B cell (primary cell): Measurements from ENCODE around the gene BRF1. TPM values are rescaled to one million over a fixed set of nuclear protein-coding genes. Genes with fewer than 3 reads are reported as not detected.

ENCODE experiments used
- ATAC-seq: fragments of 200-7000 bp; cut with Tn5 transposase; one replicate; pipeline ENCODE4 v1.10.0; 2021; ENCODE audit warnings: low read depth, mild to moderate bottlenecking, moderate number of reproducible peaks, moderate library complexity
- CTCF ChIA-PET: fragments of 350-600 bp; sonication (Branson Sonifier 250); formaldehyde crosslinking; loops from one replicate; lab custom pipeline; 2021; ENCODE audit warnings: antibody characterized with exemption, inconsistent platforms; lab: Charles Lee
- POLR2A ChIA-PET: fragments of 350-600 bp; sonication (Branson Sonifier 250); formaldehyde crosslinking; loops from one replicate; lab custom pipeline; 2021; ENCODE audit warnings: antibody characterized with exemption; lab: Charles Lee
- DNase-seq: peaks from one replicate; pipeline ENCODE4 v3.0.0; 2013
- H2AFZ ChIP-seq: 2 replicates; pipeline ENCODE4 v1.6.1; 2012; ENCODE audit warnings: mild to moderate bottlenecking, low read depth, low read length; ENCODE audit not compliant: insufficient read depth, poor library complexity, severe bottlenecking
- H3K27ac ChIP-seq, 2 donors: 1 replicate in 1 of 2; 2 replicates in 1 of 2; pipeline ENCODE4 v1.5.1; 2012 to 2013; ENCODE audit warnings: low read length in 2 of 2, mild to moderate bottlenecking in 2 of 2, moderate library complexity in 1 of 2
- H3K27me3 ChIP-seq, 4 experiments: fragments of 200-600 bp in 1 of 4; sonication (generic) in 1 of 4; replicated peaks in 1 of 4; 1 replicate in 2 of 4; 2 replicates in 2 of 4; pipeline versions ENCODE4 v1.6.1 to v1.7.0; 2013 to 2016; ENCODE audit warnings: low read length in 3 of 4, mild to moderate bottlenecking in 2 of 4, mixed read lengths in 1 of 4, moderate library complexity in 1 of 4; ENCODE audit not compliant: insufficient read depth in 4 of 4, control insufficient read depth in 3 of 4; ENCODE audit errors: control extremely low read depth in 1 of 4
- H3K36me3 ChIP-seq, 2 experiments: replicated peaks in 1 of 2; 1 replicate in 1 of 2; 2 replicates in 1 of 2; pipeline versions ENCODE4 v1.6.1 to v1.7.1; 2013; ENCODE audit warnings: low read length in 1 of 2; ENCODE audit not compliant: insufficient read depth in 2 of 2, control insufficient read depth in 1 of 2; ENCODE audit errors: control extremely low read depth in 1 of 2, extremely low read depth in 1 of 2
- H3K4me1 ChIP-seq, 2 donors: fragments of 200-600 bp in 1 of 2; sonication (generic) in 1 of 2; 1 replicate in 1 of 2; 2 replicates in 1 of 2; pipeline versions ENCODE4 v1.5.1 to v1.6.1; 2013 to 2017; ENCODE audit warnings: low read length in 2 of 2; ENCODE audit not compliant: control insufficient read depth in 2 of 2, insufficient read depth in 2 of 2
- H3K4me2 ChIP-seq: replicated peaks from 2 replicates; pipeline ENCODE3; 2012; ENCODE audit warnings: mild to moderate bottlenecking, low read depth, low read length; ENCODE audit not compliant: poor library complexity, severe bottlenecking
- H3K4me3 ChIP-seq, 5 experiments: fragments of 200-600 bp in 1 of 5; sonication (generic) in 1 of 5; 1 replicate in 3 of 5; 2 replicates in 2 of 5; pipeline versions ENCODE4 v1.5.1 to v1.7.0; 2011 to 2016; ENCODE audit warnings: low read length in 4 of 5, mild to moderate bottlenecking in 4 of 5, low read depth in 2 of 5, control low read depth in 1 of 5, moderate library complexity in 1 of 5; ENCODE audit not compliant: insufficient read depth in 1 of 5; ENCODE audit errors: control extremely low read depth in 1 of 5, extremely low read depth in 1 of 5
- H3K79me2 ChIP-seq: fragments of 200-600 bp; sonication (generic); one replicate; pipeline ENCODE4 v1.6.0; 2016; ENCODE audit warnings: low read length; ENCODE audit not compliant: control insufficient read depth, insufficient read depth
- H3K9ac ChIP-seq: fragments of 200-600 bp; sonication (generic); 2 replicates; pipeline ENCODE4 v1.6.1; 2017; ENCODE audit warnings: mild to moderate bottlenecking, low read length, moderate library complexity
- H3K9me3 ChIP-seq, 3 donors: one replicate each; pipeline versions ENCODE4 v1.6.1 to v1.7.1; 2013; ENCODE audit warnings: low read length in 2 of 3; ENCODE audit not compliant: control insufficient read depth in 2 of 3, insufficient read depth in 1 of 3; ENCODE audit errors: control extremely low read depth in 1 of 3
- H4K20me1 ChIP-seq: 2 replicates; pipeline ENCODE4 v1.6.0; 2012; ENCODE audit warnings: mild to moderate bottlenecking, low read length; ENCODE audit not compliant: insufficient read depth, control insufficient read depth, poor library complexity, severe bottlenecking
- H3K27ac Mint-ChIP-seq: one replicate; pipeline ENCODE4 v1.8.0; 2021; ENCODE audit warnings: mixed read lengths
- H3K27me3 Mint-ChIP-seq: one replicate; pipeline ENCODE4 v1.8.0; 2021; ENCODE audit warnings: mixed read lengths
- H3K4me1 Mint-ChIP-seq: one replicate; pipeline ENCODE4 v1.8.0; 2021; ENCODE audit warnings: mixed read lengths
- H3K4me3 Mint-ChIP-seq: one replicate; pipeline ENCODE4 v1.8.0; 2021; ENCODE audit warnings: mixed read lengths
- H3K9me3 Mint-ChIP-seq: one replicate; pipeline ENCODE4 v1.8.0; 2022; ENCODE audit warnings: mixed read lengths; ENCODE audit not compliant: insufficient read depth
- CTCF ChIP-seq: fragments of 200-600 bp; IDR thresholded peaks from one replicate; pipeline ENCODE4 v1.8.0; 2022; ENCODE audit warnings: antibody characterized with exemption, mild to moderate bottlenecking
- EZH2 ChIP-seq: IDR thresholded peaks from 2 replicates; pipeline ENCODE4 v1.6.1; 2012; ENCODE audit warnings: borderline replicate concordance, low read depth, mild to moderate bottlenecking, moderate library complexity, low read length; ENCODE audit not compliant: insufficient read depth, poor library complexity, severe bottlenecking
- WGBS: methylation state at CpG from one replicate; pipeline ENCODE4 v1.1.5; 2013; ENCODE audit warnings: missing lambda C conversion rate; ENCODE audit not compliant: insufficient coverage; 5-methylcytosine and 5-hydroxymethylcytosine counted together
- intact Hi-C: fragments of 100-400 bp; cut with micrococcal nuclease; formaldehyde crosslinking; loops from one replicate; pipeline ENCODE4 v1.10.0; 2022
- polyA plus RNA-seq: library from polyadenylated mRNA; depleted of rRNA; stranded (reverse); fragments of >200 nt; gene quantifications from 2 replicates; pipeline ENCODE4 v1.2.3, GENCODE V29; 2012
- total RNA-seq, 2 donors: library from RNA; stranded (reverse); fragments of 120-200 nt in 1 of 2; gene quantifications; 1 replicate in 1 of 2; 2 replicates in 1 of 2; pipeline versions ENCODE4 v1.2.3 to v1.2.4, GENCODE V29; 2013 to 2022

BRF1 gene
- total and polyA plus RNA-seq, 2 donors (not counting 1 experiment from before 2014, with no cell fraction given): 24.5 to 55.8 TPM

DNA sequence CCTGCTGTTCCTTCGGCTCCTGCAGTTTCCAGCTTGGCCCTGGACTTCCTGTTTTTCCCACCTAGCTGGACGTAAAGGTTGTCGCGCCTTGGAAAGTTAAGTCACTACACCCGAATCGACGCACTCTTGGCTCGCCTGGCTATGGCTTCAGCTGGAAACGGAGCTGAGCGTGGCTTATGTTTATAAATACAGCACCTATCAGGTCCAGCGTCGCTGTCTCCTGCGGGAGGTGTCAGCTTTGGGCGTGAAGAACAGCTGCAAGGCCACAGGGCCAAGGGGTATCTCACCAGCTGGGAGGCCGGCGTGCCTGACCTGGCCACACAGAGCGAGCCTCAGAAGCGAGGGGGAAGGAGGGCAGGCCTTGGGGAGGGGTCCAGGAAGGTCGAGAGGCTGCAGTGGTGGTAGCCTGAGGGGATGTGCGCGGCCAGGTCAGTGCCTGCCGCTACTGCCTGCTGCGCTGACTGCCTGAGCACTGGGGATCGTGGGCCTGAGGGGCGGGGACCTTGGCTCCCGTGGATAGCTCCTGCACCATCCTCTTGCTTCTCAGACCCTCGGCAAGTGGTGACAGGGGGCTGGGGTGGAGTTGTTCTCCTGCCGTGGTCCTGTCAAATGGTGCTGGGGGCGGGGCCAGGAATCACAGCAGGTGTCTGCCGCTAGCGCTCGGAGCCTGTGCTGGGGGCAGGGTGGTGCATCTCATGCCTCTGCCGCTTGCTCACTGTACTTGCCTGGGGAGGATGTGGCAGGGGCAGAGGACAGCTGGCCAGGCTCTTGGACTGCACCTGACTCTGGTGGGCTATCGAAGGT, 26.3 kb upstream of the BRF1 start:
- Mint-ChIP-seq H3K27ac (no peak overlapping the region), H3K4me1 (peaks cover 17% of the 10 kb centered on the region), H3K27me3 (no peaks in the 10 kb centered on the region), H3K4me3 (no peak overlapping the region), H3K9me3 (no peaks in the 10 kb centered on the region)
- Histone ChIP-seq H3K79me2 (peaks cover 88% of the 10 kb centered on the region), H4K20me1 (peaks cover 76% of the 10 kb centered on the region), H3K27me3 (no peaks in the 10 kb centered on the region), H3K4me3 (no peak overlapping the region), H3K9ac (no peak overlapping the region), H3K27ac (no peak overlapping the region), H3K36me3 (no peaks in the 10 kb centered on the region), H2AFZ (no peak overlapping the region), H3K9me3 (peaks cover 0 to 8% (median 3%) of the 10 kb centered on the region in 3 donors), H3K4me2 (no peak overlapping the region), H3K4me1 (peaks cover 4 to 10% of the 10 kb centered on the region in 2 donors)
- intact Hi-C loops: no loop called here
- no peak for ATAC-seq
- ChIA-PET CTCF (interaction anchor here (0.6 kb wide), 1 partner anchor 264 kb away, joined by 3 read pairs; no protein-coding TSS in a partner anchor), POLR2A (no interaction called here)
- no peak for DNase-seq
- TF ChIP-seq CTCF (no peak), EZH2 (no peak)
- 95% methylated on average over 31 of the region's 34 CpGs for WGBS

- Histone ChIP-seq H4K20me1 (peaks cover 70% of the 10 kb centered on the region), H3K9me3 (peaks cover 0 to 8% (median 3%) of the 10 kb centered on the region in 3 donors), H3K4me2 (no peak overlapping the region), H3K4me1 (peaks cover 4 to 7% of the 10 kb centered on the region in 2 donors), H3K9ac (no peak overlapping the region), H3K36me3 (no peaks in the 10 kb centered on the region), H3K79me2 (peaks cover 87% of the 10 kb centered on the region), H3K4me3 (no peak overlapping the region), H3K27me3 (no peaks in the 10 kb centered on the region), H3K27ac (no peak overlapping the region), H2AFZ (no peak overlapping the region)
- H3K27ac Mint-ChIP-seq: no peak overlapping the region
- intact Hi-C loops: no loop called here
- CTCF ChIA-PET: interaction anchor here (0.6 kb wide), 1 partner anchor 263 kb away, joined by 3 read pairs; no protein-coding TSS in a partner anchor
- H3K4me1 Mint-ChIP-seq: peaks cover 12% of the 10 kb centered on the region
- H3K9me3 Mint-ChIP-seq: no peaks in the 10 kb centered on the region
- POLR2A ChIA-PET: no interaction called here
- TF ChIP-seq EZH2: no peak
- TF ChIP-seq CTCF: no peak
- no peak for DNase-seq
- ATAC-seq: no peak
- 96% methylated on average over 9 of the region's 9 CpGs for WGBS
- no peaks in the 10 kb centered on the region for H3K27me3 Mint-ChIP-seq
- H3K4me3 Mint-ChIP-seq: no peak overlapping the region
Measured at GRCh38 chr14:105326568-105326867, 25.7 kb upstream of the BRF1 start.
